Activated B cell treated with CpG ODN at 0.5 μM for 24 hours (primary cell): Measurements from ENCODE around the gene SCAF8. TPM values are rescaled to one million over a fixed set of nuclear protein-coding genes. Genes with fewer than 3 reads are reported as not detected.
A peak's percentile ranks its signal among the peaks of the same experiment; 100 is the strongest.

Experiments used
- ATAC-seq: fragments of 200-7000 bp; cut with Tn5 transposase; one replicate; pipeline ENCODE4 v1.10.0; 2021; ENCODE audit warnings: low read depth, mild to moderate bottlenecking, moderate library complexity
- CTCF ChIA-PET: fragments of 350-600 bp; sonication (Branson Sonifier 250); formaldehyde crosslinking; loops from one replicate; lab custom pipeline; 2021; ENCODE audit warnings: antibody characterized with exemption; lab: Charles Lee
- POLR2A ChIA-PET: fragments of 350-600 bp; sonication (Branson Sonifier 250); formaldehyde crosslinking; loops from one replicate; lab custom pipeline; 2021; ENCODE audit warnings: antibody characterized with exemption; lab: Charles Lee
- DNase-seq: peaks from one replicate; pipeline ENCODE4 v3.0.0; 2022
- H3K27ac Mint-ChIP-seq: one replicate; pipeline ENCODE4 v1.8.0; 2020; ENCODE audit warnings: mixed read lengths
- H3K27me3 Mint-ChIP-seq: one replicate; pipeline ENCODE4 v1.8.0; 2021; ENCODE audit warnings: mixed read lengths
- H3K36me3 Mint-ChIP-seq: one replicate; pipeline ENCODE4 v1.8.0; 2021; ENCODE audit warnings: low read depth, mixed read lengths
- H3K4me1 Mint-ChIP-seq: one replicate; pipeline ENCODE4 v1.8.0; 2021; ENCODE audit warnings: mixed read lengths
- H3K4me3 Mint-ChIP-seq: one replicate; pipeline ENCODE4 v1.8.0; 2020; ENCODE audit warnings: mild to moderate bottlenecking, mixed read lengths
- H3K9me3 Mint-ChIP-seq: one replicate; pipeline ENCODE4 v1.8.0; 2020; ENCODE audit warnings: mixed read lengths
- CTCF ChIP-seq: fragments of 200-600 bp; IDR thresholded peaks from one replicate; pipeline ENCODE4 v1.8.0; 2022; ENCODE audit warnings: antibody characterized with exemption, mild to moderate bottlenecking
- intact Hi-C: fragments of 100-400 bp; cut with micrococcal nuclease; formaldehyde crosslinking; loops from one replicate; pipeline ENCODE4 v1.15.1; 2024
- total RNA-seq: library from RNA; stranded (reverse); gene quantifications from 2 replicates; pipeline ENCODE4 v1.2.3, GENCODE V29; 2022

The SCAF8 gene
- total RNA-seq, 1 donor from 2014 or later = 65.2 TPM

GRCh38 chr6:154786144-154786868 lies 53.1 kb downstream of the SCAF8 start:
- H3K27ac Mint-ChIP-seq = no peak overlapping the region
- H3K36me3 Mint-ChIP-seq = peaks cover 65% of the 10 kb centered on the region
- intact Hi-C loops = loop anchor here (5.0 kb wide), 1 partner anchor 34 kb away; no protein-coding TSS in a partner anchor
- peaks cover 4% of the 10 kb centered on the region for H3K4me1 Mint-ChIP-seq
- ATAC-seq (no peak), DNase-seq (no peak)
- ChIA-PET POLR2A (interaction anchor here (0.6 kb wide), 1 partner anchor 521 kb away, joined by 7 read pairs; no protein-coding TSS in a partner anchor), CTCF (interaction anchor here (1.2 kb wide), 1 partner anchor 111 kb away, joined by 3 read pairs; no protein-coding TSS in a partner anchor)
- H3K27me3 Mint-ChIP-seq = no peaks in the 10 kb centered on the region
- H3K4me3 Mint-ChIP-seq = no peak overlapping the region
- no peaks in the 10 kb centered on the region for H3K9me3 Mint-ChIP-seq
- TF ChIP-seq CTCF = no peak

- CTCF ChIA-PET = interaction anchor here (1.0 kb wide), 1 partner anchor 14 kb away, joined by 3 read pairs; no protein-coding TSS in a partner anchor
- no peak overlapping the region for H3K4me3 Mint-ChIP-seq
Observed at GRCh38 chr6:154791556-154792317, 58.5 kb downstream of the SCAF8 start.

GRCh38 chr6:154792325-154792724 lies 59.1 kb downstream of the SCAF8 start:
- intact Hi-C loops = no loop called here
- Mint-ChIP-seq H3K27me3 (no peaks in the 10 kb centered on the region), H3K9me3 (no peaks in the 10 kb centered on the region), H3K4me3 (no peak overlapping the region), H3K36me3 (peaks cover 68% of the 10 kb centered on the region), H3K27ac (peak overlapping the region; percentile 42), H3K4me1 (peaks cover 14% of the 10 kb centered on the region)
- TF ChIP-seq CTCF = no peak
- no peak for DNase-seq
- POLR2A ChIA-PET = no interaction called here
- CTCF ChIA-PET = no interaction called here
- ATAC-seq = no peak

More at GRCh38 chr6:154791556-154792317, 58.5 kb downstream of the SCAF8 start:
- POLR2A ChIA-PET = no interaction called here
- H3K9me3 Mint-ChIP-seq = no peaks in the 10 kb centered on the region
- intact Hi-C loops = loop anchor here (2.0 kb wide), 1 partner anchor 13 kb away; no protein-coding TSS in a partner anchor
- no peak for TF ChIP-seq CTCF
- ATAC-seq = no peak
- DNase-seq = no peak
- peak overlapping the region; percentile 20 for H3K27ac Mint-ChIP-seq
- peaks cover 14% of the 10 kb centered on the region for H3K4me1 Mint-ChIP-seq
- peaks cover 69% of the 10 kb centered on the region for H3K36me3 Mint-ChIP-seq
- H3K27me3 Mint-ChIP-seq = no peaks in the 10 kb centered on the region

GRCh38 chr6:154792761-154793160 lies 59.5 kb downstream of the SCAF8 start:
- no peaks in the 10 kb centered on the region for H3K27me3 Mint-ChIP-seq
- no peak for TF ChIP-seq CTCF
- peak overlapping the region; percentile 42 for H3K27ac Mint-ChIP-seq
- peaks cover 14% of the 10 kb centered on the region for H3K4me1 Mint-ChIP-seq
- ChIA-PET CTCF (no interaction called here), POLR2A (no interaction called here)
- no peaks in the 10 kb centered on the region for H3K9me3 Mint-ChIP-seq
- intact Hi-C loops = no loop called here
- DNase-seq (no peak), ATAC-seq (no peak)
- H3K4me3 Mint-ChIP-seq = no peak overlapping the region
- H3K36me3 Mint-ChIP-seq = peaks cover 68% of the 10 kb centered on the region

GRCh38 chr6:154796484-154796883 lies 63.3 kb downstream of the SCAF8 start:
- peak overlapping the region; percentile 59 for H3K27ac Mint-ChIP-seq
- ATAC-seq (no peak), DNase-seq (no peak)
- ChIA-PET POLR2A (no interaction called here), CTCF (no interaction called here)
- H3K4me3 Mint-ChIP-seq = no peak overlapping the region
- no peaks in the 10 kb centered on the region for H3K27me3 Mint-ChIP-seq
- H3K9me3 Mint-ChIP-seq = no peaks in the 10 kb centered on the region
- no peak for TF ChIP-seq CTCF
- peaks cover 69% of the 10 kb centered on the region for H3K36me3 Mint-ChIP-seq
- intact Hi-C loops = no loop called here
- peaks cover 28% of the 10 kb centered on the region for H3K4me1 Mint-ChIP-seq
